GM18520 (cell line): ENCODE measurements around the gene SEC16B.

Experiments
- ATAC-seq: cut with Tn5 transposase; IDR thresholded peaks from one replicate; pipeline ENCODE4 v1.9.1; 2021; ENCODE audit not compliant: unreplicated experiment

SEC16B gene

DNA sequence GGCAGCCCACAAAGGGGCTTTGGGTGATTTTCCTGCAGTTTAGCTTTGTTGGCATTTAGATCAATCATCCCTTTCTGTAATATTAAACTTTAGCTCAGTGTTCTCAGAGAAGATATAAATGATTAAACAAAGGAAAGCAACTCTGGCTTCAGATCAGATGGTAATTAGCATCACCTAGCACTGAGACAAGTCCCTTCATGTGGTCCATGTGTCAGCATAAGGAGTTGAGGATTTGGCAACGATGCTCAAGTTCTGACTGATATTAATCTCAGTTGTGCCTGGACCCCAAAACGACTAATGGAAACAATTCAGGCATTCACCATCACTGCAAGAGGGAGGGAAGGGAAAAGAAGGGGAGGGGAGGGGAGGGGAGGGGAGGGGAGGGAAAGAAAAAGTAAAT lies 60.4 kb downstream of the SEC16B start:
- ATAC-seq, result no peak

DNA sequence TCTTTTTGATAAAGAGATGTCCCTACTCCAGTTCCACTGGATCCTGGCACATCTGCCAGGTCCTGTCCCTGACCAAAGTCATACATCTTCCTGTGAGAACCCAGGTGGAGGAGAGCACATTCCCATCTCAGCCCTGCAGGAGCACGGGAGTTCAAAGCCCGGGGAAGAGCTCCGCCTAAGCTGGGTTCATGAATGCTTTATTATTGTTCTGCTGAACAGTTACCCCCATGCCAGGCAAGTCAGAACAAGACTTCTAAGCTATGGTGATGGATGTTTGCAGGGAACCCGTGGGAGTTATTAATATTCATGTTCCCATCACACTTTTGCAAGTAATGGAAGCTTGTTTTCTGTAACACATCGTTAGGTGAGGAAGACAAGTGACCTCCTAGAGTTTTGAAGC lies 62.9 kb downstream of the SEC16B start:
- no peak for ATAC-seq

GRCh38 chr1:177905686-177906085 lies 64.2 kb downstream of the SEC16B start:
- ATAC-seq, result no peak

DNA sequence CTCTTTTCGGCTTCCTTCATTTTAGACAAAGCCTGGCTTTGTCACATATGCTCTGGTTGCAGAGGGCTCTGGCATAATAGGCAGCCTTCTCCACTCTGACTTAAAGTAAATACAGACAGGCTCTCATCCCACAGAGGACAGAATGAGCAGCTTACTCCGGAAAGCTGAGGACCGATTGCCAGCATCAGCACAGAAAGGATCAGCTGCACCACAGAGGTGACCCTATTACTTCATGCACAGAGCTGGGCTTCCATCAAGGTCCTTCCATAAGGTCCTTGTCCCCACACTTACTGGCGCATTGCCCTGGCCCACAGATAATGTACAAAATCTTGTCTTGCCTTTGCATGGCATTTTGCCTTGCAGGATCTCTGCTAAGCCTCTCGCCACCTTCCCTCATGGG lies 67.6 kb downstream of the SEC16B start:
- no peak for ATAC-seq

- no peak for ATAC-seq
Measured at GRCh38 chr1:177897998-177898654, 71.7 kb downstream of the SEC16B start.

DNA sequence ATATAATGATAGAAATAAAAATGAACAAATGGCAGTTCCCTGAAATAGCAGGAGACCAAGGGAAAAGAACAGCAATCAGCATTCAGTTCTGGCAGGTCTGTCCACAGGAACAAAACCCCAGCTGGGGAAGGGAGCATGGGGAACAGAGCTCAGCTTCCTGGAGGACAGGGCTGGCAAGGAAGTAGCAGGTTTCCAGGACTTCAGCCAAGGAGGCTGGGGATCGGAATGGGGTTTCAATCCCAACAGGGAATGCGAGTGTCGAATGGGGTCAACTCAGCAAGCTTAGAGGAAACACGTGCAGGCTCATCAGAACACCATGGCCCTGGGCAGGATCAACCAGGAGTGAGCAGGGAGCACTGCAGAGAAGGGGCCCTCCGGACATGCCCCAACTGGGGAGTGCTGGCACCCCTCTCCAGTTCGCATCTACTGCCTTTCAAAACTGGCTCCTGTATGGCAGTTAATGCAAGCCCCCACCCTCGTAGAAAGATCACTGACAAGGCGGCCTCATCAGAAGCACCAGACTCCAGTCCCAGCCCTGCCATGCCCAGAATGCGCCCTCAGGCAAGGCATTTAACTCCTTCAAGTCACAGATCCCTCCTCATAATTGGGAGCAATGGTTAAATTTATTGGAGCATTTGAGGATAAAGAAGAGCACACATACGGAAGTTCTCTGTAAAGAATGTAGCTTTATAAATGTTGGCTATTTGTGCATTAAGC lies 72.4 kb downstream of the SEC16B start:
- ATAC-seq, result no peak
